Body of pancreas (tissue), 4 donors: ENCODE data around the gene PNMA8C.

Experiments
- CTCF ChIP-seq, 7 experiments: fragments of 450-650 bp in 4 of 7; fragments of 200-600 bp in 3 of 7; sonication (generic) in 3 of 7; IDR thresholded peaks; one replicate each; pipeline ENCODE4 v1.5.1; 2016 to 2019; ENCODE audit warnings: antibody characterized with exemption in 7 of 7
- POLR2A ChIP-seq, 3 donors: fragments of 450-650 bp; IDR thresholded peaks; one replicate each; pipeline ENCODE4 v1.6.1; 2016; ENCODE audit warnings: antibody characterized with exemption in 3 of 3, mild to moderate bottlenecking in 2 of 3

GRCh38 chr19:46447006-46447405 lies 18.3 kb upstream of the PNMA8C start:
- no peak for TF ChIP-seq CTCF (IDR thresholded peaks at IDR 0.05)
- TF ChIP-seq POLR2A (IDR thresholded peaks at IDR 0.05), result no peak
